Left renal pelvis (tissue), 4 donors: Measurements from ENCODE around the gene FOLR1. TPM values are rescaled to one million over a fixed set of nuclear protein-coding genes. Genes with fewer than 3 reads are reported as not detected.
A peak's percentile ranks its signal among the peaks of the same experiment; 100 is the strongest.

ENCODE experiments used
- DNase-seq, 4 donors: peaks; one replicate each; pipeline ENCODE4 v3.0.0-alpha.2; 2013; ENCODE audit warnings: low read depth in 4 of 4, low spot score in 3 of 4
- polyA plus RNA-seq, 4 donors: library from polyadenylated mRNA; unstranded; fragments of 120-200 nt; gene quantifications; one replicate each; pipeline ENCODE4 v1.2.1, GENCODE V29; 2013; ENCODE audit not compliant: insufficient read length in 4 of 4

The FOLR1 gene
- polyA plus RNA-seq, 4 donors: 11.1 to 54.9 (median 43.2) TPM

DNA sequence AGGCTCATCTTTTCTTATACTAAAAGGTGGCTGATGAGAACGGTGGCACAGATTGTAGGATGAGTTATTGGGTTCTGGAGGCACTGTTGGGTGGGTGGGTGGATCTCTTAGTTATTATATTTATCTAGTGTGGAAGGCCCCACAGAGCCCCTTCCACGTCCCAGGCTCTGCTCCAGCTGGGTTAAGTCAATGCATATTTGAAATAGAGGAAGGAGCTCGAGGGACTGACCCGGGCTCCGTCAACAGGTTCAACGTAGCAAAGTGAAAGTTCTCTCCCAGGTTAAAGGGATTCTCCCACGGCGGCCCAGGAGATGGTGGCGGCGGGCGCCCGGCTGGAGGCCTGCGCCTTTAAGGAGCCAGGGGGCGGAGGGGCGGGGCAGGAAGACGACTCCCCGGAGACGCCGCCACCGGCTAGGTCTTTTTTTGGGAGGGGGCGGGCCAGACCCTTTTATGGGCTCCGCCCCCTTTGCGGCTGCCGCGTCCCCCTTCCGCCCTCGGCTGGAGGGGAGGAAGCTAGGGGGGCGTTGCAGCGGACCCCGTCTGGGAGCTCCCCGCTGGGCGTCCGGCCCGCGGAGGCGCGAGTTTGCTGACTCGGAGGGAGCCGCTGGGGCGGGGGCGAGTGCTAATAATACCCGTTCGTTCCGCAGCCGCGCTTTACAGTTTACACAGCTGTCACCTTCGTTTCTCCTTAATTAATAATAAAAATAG, 31.1 kb downstream of the FOLR1 start:
- peak; percentile 87 to 94 (median 92) for DNase-seq

DNA sequence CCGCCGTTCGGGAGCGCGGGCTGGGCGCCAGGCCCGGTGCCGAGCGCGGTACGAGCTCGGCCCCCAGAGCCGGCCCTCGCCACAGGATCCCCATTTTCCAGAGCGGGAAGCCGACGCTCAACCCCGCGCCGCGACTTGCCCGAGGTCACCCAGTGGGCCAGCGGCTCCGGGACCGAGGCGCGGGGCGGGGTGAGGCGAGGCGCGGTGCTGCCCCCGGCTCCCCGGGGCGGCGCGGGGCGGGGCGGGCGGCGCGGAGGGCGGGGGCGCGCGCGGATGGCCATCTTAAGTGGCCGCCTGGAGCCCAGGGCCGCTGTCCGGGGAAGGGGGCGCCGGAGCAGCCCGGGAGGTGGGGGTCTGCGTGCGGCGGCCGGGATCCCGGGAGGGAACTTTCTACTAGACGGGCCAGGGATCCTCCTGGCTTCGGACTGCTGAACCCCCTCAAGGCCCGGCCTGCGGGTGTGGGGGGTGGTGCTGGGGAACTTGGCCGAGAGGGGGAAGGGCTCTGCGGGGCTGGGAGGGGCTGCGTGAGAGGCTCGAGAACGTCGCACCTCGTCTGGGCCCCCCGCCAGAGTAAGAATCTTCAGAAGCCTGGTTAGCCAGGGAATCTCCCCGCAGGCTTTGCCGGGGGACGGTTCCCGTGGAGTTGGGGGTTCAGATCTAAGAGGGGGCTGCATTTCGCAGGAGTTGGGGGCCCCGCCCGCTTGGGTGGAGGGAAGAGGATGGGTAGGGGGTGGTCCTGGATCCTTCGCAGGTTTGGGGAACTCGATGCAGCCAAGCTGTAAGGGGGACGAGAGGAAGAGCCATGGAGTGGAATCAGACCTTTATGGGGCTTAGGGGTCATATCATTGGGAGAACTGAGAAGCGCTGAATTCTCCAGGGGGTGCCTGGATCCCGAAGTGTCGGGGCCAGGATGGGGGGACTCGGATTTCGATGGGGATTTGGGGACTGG, 31.9 kb downstream of the FOLR1 start:
- DNase-seq: peak in 1 of 4 donors; percentile 65

DNA sequence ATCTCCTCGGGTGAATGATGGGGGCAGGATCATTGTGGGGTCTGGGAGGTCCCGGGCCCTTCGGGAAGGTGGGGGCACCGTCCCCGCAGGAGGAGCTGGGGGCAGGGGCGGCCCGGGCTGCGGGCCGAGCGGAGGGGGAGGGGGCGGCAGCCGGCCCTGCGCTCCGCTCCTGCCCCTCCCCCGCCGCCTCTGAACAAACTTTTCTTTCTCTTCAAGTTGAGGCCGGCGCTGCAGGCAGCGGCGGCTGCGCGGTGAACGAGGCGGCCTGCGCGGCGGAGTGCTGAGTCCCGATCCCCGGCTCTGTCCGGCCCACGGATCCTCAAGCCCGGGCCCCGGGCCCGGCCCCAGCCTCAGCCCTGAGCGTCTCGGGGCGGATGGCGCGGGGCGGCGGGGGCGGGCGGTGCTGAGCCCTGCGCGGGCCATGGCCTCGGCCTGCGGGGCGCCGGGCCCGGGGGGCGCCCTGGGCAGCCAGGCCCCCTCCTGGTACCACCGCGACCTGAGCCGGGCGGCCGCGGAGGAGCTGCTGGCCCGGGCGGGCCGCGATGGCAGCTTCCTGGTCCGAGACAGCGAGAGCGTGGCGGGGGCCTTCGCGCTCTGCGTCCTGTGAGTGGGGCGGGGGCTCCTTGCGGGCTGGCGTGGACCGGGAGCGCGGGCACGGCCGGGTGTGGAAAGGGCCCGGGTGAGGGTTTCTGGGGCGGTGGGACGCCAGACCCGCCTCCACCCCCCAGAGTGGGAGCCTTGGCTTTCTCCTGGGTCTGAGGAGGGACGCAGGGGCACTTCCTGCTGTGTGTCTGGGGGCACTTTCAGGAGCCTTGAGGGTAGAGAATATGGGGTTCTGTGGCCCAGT, 32.8 kb downstream of the FOLR1 start, which contains the start of gene INPPL1:
Gene INPPL1, plus strand, starts transcription at position 204 of the 847 bp plus-strand sequence. Its CDS starts 218 bp downstream, at position 422.
- no peak for DNase-seq

DNA sequence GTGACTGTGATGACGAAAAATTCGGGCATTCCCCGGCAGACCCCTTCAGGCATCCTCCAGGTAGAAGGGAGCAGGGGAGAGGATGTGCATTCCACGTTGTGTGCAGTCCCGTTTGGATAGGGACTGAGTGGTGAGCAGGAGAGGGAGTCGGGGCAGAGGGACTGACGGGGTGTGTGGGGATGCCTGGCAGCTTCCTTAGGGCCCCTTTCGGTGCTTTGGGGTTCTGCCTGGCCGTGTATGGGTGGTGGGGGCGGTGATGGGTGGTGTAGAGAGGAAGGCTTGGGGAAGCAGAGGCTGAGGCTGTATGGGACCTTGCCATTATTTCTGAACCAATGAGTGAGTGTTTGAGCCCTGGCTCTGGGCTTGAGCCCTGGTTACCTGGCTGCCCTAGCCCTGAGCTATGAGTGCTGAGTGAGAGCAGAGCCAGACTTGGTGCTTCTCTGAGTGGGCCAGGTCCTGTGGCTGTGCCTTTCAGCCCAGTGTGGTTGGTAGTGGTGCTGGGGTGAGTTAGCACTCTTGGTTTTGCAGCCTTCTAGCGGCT, 33.5 kb downstream of the FOLR1 start:
- DNase-seq: no peak

DNA sequence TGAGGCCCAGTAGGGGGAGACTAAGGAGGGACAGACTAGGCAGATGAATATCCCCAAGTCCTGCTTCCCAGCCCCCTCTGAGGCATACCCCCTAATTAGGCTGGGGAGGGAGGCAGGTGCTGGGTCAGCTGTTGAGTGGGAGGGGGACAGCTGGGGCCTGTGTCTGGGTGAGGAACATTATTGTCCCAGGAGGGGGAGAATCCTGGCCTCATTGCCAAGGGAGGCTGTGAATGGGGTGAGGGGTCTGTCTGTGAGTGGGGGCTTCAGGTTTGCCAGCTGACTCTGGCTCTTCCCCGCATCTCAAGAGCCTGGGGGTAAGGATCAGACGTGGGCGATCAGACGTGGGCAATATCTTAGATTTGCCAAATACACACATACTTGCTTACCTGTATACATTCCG, 34.8 kb downstream of the FOLR1 start:
- DNase-seq: no peak

DNA sequence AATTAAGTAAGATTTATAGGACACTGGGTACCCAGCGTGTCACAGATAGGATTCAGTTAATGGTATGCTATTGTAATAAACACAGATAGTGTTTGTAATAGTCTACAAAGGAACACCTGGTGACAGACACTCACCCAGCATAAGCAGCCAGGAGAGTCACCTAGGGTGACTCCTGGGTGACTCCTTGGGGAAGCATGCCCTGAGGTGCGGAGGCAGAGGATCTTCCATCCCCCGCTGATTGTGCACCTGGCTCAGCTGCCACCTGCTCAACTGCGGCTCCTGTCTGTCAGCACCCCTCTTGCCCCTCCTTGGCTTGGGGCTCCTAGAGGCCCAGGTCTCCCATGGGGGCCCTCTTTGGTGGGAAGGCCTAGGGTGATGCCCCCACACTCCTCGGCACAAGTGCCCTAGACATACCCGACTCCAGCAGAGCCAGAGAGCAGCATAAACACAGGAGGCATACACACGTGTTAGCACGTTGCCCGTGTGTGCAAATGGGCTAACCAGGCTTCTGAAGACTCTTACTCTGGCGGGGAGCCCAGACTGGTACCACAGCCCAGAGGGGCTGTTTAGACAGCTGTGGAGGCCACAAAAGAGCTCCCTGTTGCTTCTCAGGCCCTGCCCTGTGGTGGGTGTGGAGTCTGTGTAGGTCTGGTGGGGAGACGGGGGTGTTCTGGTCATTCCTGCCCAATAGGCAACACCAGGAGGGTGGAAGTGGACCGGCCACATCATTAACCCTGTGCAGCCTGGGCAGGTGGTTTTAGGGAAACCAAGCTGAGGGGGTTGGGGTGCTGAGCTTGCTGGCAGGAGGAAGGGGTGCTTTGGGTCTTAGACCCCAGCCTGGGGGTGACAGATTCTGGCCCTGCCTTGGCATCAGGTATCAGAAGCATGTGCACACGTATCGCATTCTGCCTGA, 35.6 kb downstream of the FOLR1 start:
- no peak for DNase-seq

DNA sequence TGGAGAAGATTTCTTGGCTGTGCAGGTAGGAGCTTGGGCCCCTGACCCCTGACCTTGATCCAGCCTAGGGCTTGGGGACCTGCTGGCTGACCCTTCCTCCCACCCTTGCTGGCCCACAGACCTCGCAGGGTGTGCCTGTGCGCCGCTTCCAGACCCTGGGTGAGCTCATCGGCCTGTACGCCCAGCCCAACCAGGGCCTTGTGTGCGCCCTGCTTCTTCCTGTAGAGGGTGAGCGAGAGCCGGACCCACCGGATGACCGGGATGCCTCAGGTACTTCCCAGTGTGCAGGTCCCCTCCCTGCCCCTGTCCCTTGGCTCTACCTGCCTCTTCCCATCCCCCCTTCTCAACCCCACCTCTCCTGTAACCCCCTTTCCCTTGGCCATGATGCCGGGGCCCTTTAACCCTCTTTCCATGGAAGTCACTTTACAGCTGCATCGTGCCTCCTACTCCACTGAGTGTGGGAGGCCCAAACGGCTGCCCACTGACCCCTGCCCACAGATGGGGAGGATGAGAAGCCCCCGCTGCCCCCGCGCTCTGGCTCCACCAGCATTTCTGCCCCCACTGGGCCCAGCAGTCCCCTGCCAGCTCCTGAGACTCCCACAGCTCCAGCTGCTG, 36.4 kb downstream of the FOLR1 start:
- no peak for DNase-seq

DNA sequence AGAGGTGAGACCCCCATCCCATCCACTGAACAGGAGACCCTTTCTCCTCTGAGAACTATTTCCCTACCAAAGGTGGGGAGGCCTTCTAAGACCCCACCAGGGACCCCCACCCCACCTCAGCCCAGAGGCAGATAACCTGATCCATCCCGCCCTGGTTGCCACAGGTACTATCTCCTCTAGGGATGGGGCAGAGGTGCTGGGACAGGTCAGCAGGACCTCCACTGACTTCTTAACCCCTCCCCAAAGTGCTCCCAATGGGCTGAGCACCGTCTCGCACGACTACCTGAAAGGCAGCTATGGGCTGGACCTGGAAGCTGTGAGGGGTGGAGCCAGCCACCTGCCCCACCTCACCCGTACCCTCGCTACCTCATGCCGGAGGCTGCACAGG, 36.9 kb downstream of the FOLR1 start:
- no peak for DNase-seq

DNA sequence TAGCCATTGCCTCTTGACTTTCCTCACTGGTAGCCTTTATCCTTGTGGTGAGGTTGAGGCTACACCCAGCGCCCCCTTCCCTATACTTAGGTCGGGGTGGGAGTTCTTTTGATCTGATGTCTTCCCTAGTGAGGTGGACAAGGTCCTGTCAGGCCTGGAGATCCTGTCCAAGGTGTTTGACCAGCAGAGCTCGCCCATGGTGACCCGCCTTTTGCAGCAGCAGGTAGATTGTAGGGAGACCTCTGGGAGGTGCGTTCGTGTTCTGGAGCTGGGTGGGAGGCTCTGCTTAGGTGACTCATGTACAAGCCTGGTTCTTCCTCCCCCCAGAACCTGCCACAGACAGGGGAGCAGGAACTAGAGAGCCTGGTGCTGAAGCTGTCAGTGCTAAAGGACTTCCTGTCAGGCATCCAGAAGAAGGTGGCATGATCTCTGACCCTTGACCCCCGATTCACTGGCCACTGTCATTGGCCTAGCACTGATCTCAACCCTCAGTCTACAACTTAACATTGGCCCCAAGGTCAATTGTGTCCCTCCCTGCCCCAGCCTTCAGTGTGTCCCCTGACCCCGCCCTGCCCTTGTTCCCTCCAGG, 37.5 kb downstream of the FOLR1 start:
- DNase-seq: no peak

DNA sequence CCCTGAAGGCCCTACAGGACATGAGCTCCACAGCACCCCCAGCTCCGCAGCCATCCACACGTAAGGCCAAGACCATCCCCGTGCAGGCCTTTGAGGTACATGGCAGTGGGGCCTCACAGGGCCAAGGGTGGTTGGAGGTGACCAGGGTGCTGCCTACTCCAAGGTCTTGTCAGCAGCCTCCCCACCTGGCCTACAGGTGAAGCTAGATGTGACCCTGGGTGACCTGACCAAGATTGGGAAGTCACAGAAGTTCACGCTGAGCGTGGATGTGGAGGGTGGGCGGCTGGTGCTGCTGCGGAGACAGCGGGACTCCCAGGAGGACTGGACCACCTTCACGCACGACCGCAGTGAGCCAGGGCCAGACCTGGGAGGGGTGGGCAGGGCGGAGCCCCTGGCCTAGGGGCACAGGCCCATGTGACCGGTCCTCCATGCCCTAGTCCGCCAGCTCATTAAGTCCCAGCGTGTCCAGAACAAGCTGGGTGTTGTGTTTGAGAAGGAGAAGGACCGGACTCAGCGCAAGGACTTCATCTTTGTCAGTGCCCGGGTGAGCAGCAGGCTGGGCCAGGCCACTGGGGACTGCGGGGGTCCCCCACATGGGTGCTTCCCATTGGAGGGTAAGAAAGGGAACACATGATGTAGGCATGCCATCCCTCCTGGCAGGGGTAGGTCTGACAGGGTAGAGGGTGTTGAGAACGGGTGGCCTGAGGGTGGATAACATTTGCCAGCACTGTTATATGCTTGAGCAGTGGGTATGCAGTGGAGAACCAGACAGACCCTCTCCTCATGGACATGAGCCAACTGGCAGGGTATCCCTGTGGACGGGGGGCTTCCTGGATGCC, 38.2 kb downstream of the FOLR1 start:
- no peak for DNase-seq

DNA sequence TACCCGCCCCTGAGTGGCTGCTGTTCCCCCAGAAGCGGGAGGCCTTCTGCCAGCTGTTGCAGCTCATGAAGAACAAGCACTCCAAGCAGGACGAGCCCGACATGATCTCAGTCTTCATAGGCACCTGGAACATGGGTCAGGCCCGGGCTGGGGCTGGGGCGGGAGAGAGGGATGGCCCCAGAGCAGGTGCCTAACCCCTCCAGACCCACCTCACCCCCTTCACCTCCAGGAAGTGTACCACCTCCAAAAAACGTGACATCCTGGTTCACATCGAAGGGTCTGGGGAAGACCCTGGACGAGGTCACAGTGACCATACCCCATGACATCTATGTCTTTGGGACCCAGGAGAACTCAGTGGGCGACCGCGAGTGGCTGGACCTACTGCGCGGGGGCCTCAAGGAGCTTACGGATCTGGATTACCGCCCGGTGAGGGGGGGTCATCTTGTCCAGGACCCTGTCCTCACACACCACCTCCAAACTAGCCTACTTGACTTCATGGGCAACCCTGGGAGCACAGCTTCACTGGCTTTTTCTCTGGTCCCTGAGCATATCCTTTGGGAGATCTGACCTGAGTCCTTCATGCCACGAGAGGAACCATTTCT, 38.9 kb downstream of the FOLR1 start:
- DNase-seq: no peak

DNA sequence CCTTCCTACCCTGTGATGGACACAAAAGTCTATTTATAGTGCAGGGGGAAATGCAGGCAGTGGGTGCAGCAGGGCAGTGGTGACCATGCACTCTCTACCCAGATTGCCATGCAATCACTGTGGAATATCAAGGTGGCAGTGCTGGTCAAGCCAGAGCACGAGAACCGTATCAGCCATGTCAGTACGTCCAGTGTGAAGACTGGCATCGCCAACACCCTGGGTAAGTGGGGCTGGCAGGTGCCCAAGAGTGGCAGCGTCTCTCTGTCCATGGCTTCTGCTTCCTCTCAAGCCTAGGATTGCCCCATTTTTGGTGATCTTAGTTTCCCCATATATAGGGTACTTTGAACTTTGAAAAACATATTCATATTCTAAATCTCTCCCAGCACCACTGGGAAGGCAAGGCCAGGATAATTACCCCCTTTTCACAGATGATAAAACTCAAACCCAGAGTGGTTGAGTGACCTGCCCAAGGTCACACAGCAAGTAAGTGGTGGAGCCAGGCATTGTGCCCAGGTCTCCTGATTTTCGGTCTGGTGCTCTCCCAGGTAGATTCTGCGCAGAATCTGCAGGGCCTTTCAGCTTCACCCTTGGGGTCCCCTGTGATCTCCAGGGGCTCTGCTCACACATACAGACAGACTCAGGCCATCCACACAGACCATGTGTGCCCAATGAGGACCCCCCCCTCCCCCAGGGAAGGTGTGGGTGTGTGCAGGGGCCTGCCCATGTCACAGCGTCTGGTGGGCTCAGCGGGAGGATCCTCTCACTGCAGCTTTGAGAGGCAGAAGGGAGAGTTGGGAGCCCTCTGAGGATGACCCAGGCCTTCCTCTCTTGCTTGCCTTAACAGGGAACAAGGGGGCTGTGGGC, 39.7 kb downstream of the FOLR1 start:
- no peak for DNase-seq

DNA sequence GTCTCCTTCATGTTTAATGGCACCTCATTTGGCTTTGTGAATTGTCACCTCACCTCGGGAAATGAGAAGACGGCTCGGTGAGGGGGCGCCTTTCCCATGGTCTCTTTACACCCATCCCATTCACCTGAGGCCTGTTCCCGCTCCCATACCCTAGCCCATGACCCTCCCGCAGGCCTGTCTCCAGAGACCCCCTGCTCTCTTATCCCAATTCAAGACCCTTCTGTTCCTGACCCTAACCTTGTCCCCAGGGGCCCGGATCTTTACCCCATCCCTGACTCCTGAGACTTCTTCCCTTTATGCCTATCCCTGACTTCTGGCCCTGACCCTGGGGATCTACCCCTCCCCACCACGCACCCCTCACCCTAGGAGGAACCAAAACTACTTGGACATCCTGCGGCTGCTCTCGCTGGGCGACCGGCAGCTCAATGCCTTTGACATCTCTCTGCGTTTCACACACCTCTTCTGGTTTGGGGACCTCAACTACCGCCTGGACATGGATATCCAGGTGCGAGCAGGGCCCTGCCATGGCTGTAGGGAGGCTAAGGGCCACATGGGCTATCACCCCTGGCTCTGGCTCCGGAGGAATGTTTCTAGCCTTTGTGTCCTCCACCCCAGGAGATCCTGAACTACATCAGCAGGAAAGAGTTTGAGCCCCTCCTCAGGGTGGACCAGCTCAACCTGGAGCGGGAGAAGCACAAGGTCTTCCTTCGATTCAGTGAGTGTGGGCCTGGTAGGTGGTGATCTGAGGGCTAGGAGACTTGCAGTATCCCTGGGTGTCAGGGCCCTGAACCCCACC, 40.5 kb downstream of the FOLR1 start:
- DNase-seq: no peak

DNA sequence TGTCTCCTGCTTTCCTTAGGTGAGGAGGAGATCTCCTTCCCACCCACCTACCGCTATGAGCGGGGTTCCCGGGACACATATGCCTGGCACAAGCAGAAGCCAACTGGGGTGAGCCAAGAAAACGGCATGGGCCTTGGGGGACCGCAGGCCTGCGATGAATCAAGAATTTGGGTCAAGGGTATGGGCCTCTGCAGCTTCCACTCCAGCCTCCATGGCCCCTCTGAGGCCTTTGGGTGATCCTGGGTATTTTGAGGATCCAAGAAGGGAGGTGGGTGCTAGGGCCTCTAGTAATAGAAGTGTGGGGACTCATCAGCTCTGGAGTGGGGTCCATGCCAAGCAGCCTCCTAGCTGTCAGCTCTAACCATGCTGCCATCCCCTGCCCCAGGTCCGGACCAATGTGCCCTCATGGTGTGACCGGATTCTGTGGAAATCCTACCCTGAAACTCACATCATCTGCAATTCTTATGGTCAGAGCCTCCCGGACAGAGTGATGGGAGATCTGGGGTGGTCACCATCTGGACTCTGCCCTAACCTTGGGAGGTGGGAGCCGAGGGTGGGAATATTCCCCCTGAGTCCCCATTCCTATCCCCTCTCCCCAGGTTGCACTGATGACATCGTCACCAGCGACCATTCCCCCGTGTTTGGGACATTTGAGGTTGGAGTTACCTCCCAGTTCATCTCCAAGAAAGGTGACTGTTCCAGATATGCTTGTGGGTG, 41.3 kb downstream of the FOLR1 start:
- no peak for DNase-seq
